ENCODE data around the gene CUX1.

- TF ChIP-seq POLR2A (IDR thresholded peaks at IDR 0.05): no peak
- TF ChIP-seq CTCF (IDR thresholded peaks at IDR 0.05): no peak
Observed at GRCh38 chr7:101952355-101953247, 135.2 kb downstream of the CUX1 start.

All from lower leg skin (tissue), 3 donors.